HFFc6 (cell line): ENCODE data around the gene GATAD2A. TPM values are rescaled to one million over a fixed set of nuclear protein-coding genes. Genes with fewer than 3 reads are reported as not detected.

Experiments used
- DNase-seq: peaks from one replicate; pipeline ENCODE4 v3.0.0-alpha.2; 2018
- H3K27ac Mint-ChIP-seq: 2 replicates; pipeline ENCODE4 v1.8.0; 2020; ENCODE audit warnings: mild to moderate bottlenecking, mixed read lengths
- H3K27me3 Mint-ChIP-seq: 2 replicates; pipeline ENCODE4 v1.8.0; 2021; ENCODE audit warnings: mild to moderate bottlenecking, moderate library complexity, mixed read lengths; ENCODE audit not compliant: insufficient read depth
- H3K36me3 Mint-ChIP-seq: 2 replicates; pipeline ENCODE4 v1.8.0; 2021; ENCODE audit warnings: low read depth, mixed read lengths
- H3K4me1 Mint-ChIP-seq: 2 replicates; pipeline ENCODE4 v1.8.0; 2020; ENCODE audit warnings: low read depth, mixed read lengths
- H3K4me3 Mint-ChIP-seq: 2 replicates; pipeline ENCODE4 v1.8.0; 2020; ENCODE audit warnings: mild to moderate bottlenecking, moderate library complexity, mixed read lengths
- H3K9me3 Mint-ChIP-seq: 2 replicates; pipeline ENCODE4 v1.8.0; 2020; ENCODE audit warnings: mild to moderate bottlenecking, mixed read lengths
- long read RNA-seq: library from polyadenylated mRNA; unstranded; transcript quantifications from one replicate; pipeline ENCODE4 v2.0.0, GENCODE V29; 2019
- total RNA-seq, 6 experiments: library from RNA; stranded (reverse); fragmentation: NEBNext Ultra II Directional; extraction: Animal tissue kit (Norgen Biotek cat#: 25700); gene quantifications; 2 replicates in 1 of 6; 3 replicates in 5 of 6; pipeline ENCODE4 v1.2.3, GENCODE V29; 2021
- TF ChIP-seq, protein P1 (sequence below): fragments of 200-600 bp; sonication (generic); IDR thresholded peaks from 2 replicates; pipeline ENCODE4 v1.5.0; 2021; ENCODE audit warnings: antibody characterized with exemption, mild to moderate bottlenecking

Gene GATAD2A, protein sequence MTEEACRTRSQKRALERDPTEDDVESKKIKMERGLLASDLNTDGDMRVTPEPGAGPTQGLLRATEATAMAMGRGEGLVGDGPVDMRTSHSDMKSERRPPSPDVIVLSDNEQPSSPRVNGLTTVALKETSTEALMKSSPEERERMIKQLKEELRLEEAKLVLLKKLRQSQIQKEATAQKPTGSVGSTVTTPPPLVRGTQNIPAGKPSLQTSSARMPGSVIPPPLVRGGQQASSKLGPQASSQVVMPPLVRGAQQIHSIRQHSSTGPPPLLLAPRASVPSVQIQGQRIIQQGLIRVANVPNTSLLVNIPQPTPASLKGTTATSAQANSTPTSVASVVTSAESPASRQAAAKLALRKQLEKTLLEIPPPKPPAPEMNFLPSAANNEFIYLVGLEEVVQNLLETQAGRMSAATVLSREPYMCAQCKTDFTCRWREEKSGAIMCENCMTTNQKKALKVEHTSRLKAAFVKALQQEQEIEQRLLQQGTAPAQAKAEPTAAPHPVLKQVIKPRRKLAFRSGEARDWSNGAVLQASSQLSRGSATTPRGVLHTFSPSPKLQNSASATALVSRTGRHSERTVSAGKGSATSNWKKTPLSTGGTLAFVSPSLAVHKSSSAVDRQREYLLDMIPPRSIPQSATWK
- 100 to 1,000 TPM; 107 to 123 (median 112) TPM for total RNA-seq
- long read RNA-seq, partial matches to known transcripts, result 6 of 17 reads
- long read RNA-seq, other reads (novel, unspliced or antisense), result 11 of 17 reads

DNA sequence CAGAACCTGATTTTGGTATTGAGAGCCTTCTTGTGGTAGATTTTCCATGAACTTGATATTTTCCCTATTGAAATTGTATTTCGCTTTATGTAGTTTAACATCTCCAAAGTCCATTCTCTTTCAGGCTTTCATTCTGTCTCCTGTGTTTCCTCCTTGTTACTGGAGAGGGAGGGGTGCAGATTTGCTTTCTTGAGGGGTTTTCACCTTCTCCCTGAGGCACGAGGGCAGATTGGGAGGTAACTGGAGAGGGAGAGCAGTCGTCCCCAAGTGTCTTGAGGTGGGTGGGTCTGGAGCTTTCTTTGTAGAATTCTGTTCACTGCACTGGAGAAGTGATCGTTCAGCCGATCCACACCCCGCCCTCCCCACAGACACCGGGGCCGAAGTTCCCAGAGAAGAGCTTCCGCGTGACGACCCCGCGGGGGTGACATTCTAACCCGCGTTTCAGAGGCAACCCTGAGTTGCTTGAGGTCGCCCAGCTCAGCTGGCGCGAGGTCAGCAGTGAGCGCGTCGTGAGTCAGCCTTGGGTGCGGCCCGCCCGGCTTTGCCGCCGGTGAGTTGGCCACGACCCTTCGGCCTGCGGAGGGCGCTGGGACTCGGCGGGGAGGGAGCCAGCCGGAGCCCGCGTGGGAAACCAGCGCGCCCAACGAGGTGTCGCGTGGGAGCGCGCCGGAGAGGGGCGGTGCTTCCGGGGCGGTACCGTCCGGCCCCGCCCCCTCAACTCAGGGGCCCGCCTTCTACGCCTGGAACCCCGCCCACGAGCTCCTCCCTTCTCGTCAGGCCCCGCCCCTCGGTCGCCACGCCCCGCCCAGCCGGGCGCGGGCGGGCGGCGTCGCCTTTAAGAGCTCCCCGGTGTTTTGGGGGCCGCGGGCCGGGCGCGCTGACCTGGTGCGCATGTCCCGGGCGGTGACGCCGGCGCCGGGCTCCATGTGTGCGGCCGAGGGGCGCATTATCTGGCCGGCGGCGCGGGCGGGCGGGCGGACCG lies at the start of gene GATAD2A:
GATAD2A (plus strand) TSS at position 797 of the 982 bp plus-strand sequence. CDS start 59,671 bp downstream, outside the sequence.
- peak within 1 kb of the TSS; percentile 99 for H3K4me3 Mint-ChIP-seq
- H3K36me3 Mint-ChIP-seq, result peaks cover 4% of the 10 kb centered on the region; the same call in 1 of the 2 replicates
- no peaks in the 10 kb centered on the region for H3K9me3 Mint-ChIP-seq
- H3K4me1 Mint-ChIP-seq, result peaks cover 70% of the 10 kb centered on the region
- peaks cover 2% of the 10 kb centered on the region for H3K27me3 Mint-ChIP-seq
- DNase-seq, result peak; percentile 90
- TF ChIP-seq, protein P1, sequence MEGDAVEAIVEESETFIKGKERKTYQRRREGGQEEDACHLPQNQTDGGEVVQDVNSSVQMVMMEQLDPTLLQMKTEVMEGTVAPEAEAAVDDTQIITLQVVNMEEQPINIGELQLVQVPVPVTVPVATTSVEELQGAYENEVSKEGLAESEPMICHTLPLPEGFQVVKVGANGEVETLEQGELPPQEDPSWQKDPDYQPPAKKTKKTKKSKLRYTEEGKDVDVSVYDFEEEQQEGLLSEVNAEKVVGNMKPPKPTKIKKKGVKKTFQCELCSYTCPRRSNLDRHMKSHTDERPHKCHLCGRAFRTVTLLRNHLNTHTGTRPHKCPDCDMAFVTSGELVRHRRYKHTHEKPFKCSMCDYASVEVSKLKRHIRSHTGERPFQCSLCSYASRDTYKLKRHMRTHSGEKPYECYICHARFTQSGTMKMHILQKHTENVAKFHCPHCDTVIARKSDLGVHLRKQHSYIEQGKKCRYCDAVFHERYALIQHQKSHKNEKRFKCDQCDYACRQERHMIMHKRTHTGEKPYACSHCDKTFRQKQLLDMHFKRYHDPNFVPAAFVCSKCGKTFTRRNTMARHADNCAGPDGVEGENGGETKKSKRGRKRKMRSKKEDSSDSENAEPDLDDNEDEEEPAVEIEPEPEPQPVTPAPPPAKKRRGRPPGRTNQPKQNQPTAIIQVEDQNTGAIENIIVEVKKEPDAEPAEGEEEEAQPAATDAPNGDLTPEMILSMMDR, result peak; percentile 71
- peak within 1 kb of the TSS; percentile 98 for H3K27ac Mint-ChIP-seq

DNA sequence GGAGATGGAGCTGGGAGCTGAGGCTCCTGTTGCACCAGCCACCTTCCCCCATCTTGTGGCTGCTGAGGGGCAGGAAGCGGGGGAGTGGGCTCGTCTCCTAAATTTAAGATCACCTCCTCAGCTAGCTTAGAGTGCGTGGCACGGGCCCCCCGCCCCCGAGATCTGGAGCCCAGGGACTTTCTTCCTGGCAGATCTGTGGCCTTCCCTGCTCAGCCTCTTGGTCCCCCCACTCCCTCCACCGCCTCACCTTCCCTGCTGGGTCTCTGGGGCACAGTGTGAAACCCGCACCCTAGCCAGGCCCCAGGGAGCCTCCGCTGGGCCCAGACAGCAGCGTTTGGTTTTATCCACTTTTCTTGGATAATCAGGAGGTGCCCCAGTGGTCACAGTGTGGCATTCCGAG lies 49.0 kb upstream of the GATAD2A start:
- DNase-seq, result no peak
- peaks cover 6% of the 10 kb centered on the region for H3K4me1 Mint-ChIP-seq
- H3K4me3 Mint-ChIP-seq, result no peak overlapping the region
- peaks cover 1% of the 10 kb centered on the region; the same call in 1 of the 2 replicates for H3K27me3 Mint-ChIP-seq
- no peaks in the 10 kb centered on the region for H3K9me3 Mint-ChIP-seq
- no peak overlapping the region for H3K27ac Mint-ChIP-seq
- TF ChIP-seq, protein P1, result no peak
- H3K36me3 Mint-ChIP-seq, result no peaks in the 10 kb centered on the region; the same call in 1 of the 2 replicates

DNA sequence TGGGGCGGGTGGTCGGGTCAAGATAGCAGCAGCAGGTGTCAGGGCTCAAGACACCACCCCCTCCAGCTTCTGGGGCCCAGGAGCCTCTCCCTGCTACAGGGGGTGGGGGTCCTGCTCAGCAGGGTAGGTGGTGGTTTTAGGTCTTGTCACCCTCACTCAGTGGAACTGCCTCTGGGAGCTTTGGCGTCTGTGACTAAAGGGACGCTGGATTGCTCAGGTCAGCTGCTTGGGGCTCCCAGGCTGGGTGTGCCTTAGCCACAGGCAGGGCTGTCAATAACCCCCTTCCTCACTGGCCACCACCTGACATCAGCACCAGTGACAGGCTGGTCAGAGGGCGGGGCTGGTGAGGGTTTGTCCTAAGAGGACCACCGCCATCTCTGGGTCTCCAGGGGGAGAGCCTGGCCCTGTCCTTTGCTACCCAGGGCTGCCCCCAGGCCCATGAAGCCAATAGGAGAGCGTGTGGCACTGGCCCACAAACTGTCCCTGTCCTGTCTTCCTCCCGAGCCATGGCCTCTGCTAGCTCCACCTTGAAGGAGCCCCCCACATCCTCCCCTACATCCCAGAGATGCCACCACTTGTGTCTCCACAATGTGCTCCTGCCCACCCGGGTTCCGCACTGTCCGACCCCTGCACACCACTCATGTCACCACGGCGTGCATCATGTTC lies 48.4 kb upstream of the GATAD2A start:
- Mint-ChIP-seq H3K27ac (no peak overlapping the region; the same call in 1 of the 2 replicates), H3K4me1 (peaks cover 6% of the 10 kb centered on the region), H3K36me3 (no peaks in the 10 kb centered on the region; the same call in 1 of the 2 replicates), H3K4me3 (no peak overlapping the region), H3K9me3 (no peaks in the 10 kb centered on the region), H3K27me3 (peaks cover 1% of the 10 kb centered on the region; the same call in 1 of the 2 replicates)
- TF ChIP-seq, protein P1, result no peak
- no peak for DNase-seq

DNA sequence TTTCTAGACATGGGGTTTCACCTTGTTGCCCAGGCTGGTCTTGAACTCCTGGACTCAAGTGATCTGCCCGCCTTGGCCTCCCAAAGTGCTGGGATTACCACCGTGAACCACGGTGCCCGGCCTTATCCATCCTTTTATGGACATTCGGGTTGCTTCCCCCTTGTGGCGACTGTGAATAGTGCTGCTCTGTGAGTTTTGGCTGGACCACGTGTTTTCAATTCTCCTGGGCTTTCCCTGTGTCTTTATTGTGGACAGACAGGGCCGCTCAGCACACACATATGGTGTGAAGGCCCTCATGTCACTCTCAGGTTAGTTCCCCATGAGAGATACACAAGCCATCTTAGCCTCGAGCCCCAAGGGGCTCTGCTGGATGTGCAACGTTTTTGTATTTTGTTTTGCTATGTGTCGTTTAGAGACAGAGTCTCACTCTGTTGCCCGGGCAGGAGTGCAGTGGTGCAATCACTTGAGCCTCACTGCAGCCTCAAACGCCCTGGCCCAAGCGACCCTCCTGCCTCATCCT lies 44.3 kb upstream of the GATAD2A start:
- H3K27me3 Mint-ChIP-seq, result peaks cover 1% of the 10 kb centered on the region; the same call in 1 of the 2 replicates
- DNase-seq, result peak; percentile 79
- TF ChIP-seq, protein P1, result peak; percentile 89
- peak overlapping the region; percentile 68 for H3K27ac Mint-ChIP-seq
- H3K4me3 Mint-ChIP-seq, result no peak overlapping the region; the same call in 1 of the 2 replicates
- H3K4me1 Mint-ChIP-seq, result peaks cover 14% of the 10 kb centered on the region
- no peaks in the 10 kb centered on the region for H3K9me3 Mint-ChIP-seq
- H3K36me3 Mint-ChIP-seq, result no peaks in the 10 kb centered on the region
